ENCODE results near the gene SYT6. TPM values are rescaled to one million over a fixed set of nuclear protein-coding genes. Genes with fewer than 3 reads are reported as not detected.

SYT6 gene
- total and polyA plus RNA-seq, 2 donors (not counting 1 experiment from before 2014, with no cell fraction given), result not detected

DNA sequence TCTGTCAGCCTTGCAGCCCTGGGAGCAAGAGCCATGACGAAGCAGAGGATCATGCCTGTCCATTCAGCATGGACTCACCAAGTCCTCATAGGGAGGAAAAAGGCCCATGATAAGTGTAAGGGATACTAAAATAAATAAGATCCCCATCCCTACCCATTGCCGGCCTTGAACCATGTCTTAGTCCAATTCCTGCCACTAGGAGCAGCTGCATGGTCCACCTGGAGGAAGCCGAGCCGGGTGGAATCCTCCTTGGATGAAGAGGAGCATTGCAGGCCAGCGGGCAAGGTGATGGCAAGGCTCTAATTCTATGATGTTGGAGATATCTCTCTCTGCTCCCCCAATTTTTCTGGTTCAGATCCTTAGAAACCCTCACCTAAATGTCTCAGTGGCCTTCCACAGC lies 38.7 kb upstream of the SYT6 start:
- Histone ChIP-seq H3K27me3 (ENCODE audit: control insufficient read depth, insufficient read depth, low read length) (peaks cover 16% of the 10 kb centered on the region), H3K4me3 (replicated peaks in 1 of 4; ENCODE audit: control extremely low read depth in 1 of 4, insufficient read depth in 1 of 4, low read depth in 3 of 4, low read length in 4 of 4) (no peak overlapping the region), H3K36me3 (ENCODE audit: control insufficient read depth, insufficient read depth, low read length) (no peaks in the 10 kb centered on the region), H3K27ac (ENCODE audit: insufficient read depth, low read length) (no peak overlapping the region), H2AFZ (ENCODE audit: low read length) (no peak overlapping the region), H3K4me2 (ENCODE audit: extremely low read depth, insufficient read depth, low read length) (no peak overlapping the region), H3K9ac (ENCODE audit: insufficient read depth, low read length) (no peak overlapping the region), H3K4me1 (ENCODE audit: control insufficient read depth, extremely low read depth, insufficient read depth, low read length) (no peaks in the 10 kb centered on the region), H3K79me2 (ENCODE audit: control insufficient read depth, insufficient read depth, low read length) (no peaks in the 10 kb centered on the region), H4K20me1 (ENCODE audit: control insufficient read depth, extremely low read depth, insufficient read depth, low read length) (no peaks in the 10 kb centered on the region), H3K9me3 (ENCODE audit: control insufficient read depth, insufficient read depth, low read depth, low read length) (no peaks in the 10 kb centered on the region)
- DNase-seq (ENCODE audit: low read depth in 2 of 2), result no peak
- TF ChIP-seq EZH2 (IDR thresholded peaks at IDR 0.05; ENCODE audit: low read length, missing control alignments), result no peak
- TF ChIP-seq, protein P1, sequence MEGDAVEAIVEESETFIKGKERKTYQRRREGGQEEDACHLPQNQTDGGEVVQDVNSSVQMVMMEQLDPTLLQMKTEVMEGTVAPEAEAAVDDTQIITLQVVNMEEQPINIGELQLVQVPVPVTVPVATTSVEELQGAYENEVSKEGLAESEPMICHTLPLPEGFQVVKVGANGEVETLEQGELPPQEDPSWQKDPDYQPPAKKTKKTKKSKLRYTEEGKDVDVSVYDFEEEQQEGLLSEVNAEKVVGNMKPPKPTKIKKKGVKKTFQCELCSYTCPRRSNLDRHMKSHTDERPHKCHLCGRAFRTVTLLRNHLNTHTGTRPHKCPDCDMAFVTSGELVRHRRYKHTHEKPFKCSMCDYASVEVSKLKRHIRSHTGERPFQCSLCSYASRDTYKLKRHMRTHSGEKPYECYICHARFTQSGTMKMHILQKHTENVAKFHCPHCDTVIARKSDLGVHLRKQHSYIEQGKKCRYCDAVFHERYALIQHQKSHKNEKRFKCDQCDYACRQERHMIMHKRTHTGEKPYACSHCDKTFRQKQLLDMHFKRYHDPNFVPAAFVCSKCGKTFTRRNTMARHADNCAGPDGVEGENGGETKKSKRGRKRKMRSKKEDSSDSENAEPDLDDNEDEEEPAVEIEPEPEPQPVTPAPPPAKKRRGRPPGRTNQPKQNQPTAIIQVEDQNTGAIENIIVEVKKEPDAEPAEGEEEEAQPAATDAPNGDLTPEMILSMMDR (conservative IDR thresholded peaks at IDR 0.05 in 1 of 2, IDR thresholded peaks at IDR 0.05 in 1 of 2; ENCODE audit: low read depth in 1 of 2, low read length in 2 of 2), result no peak

DNA sequence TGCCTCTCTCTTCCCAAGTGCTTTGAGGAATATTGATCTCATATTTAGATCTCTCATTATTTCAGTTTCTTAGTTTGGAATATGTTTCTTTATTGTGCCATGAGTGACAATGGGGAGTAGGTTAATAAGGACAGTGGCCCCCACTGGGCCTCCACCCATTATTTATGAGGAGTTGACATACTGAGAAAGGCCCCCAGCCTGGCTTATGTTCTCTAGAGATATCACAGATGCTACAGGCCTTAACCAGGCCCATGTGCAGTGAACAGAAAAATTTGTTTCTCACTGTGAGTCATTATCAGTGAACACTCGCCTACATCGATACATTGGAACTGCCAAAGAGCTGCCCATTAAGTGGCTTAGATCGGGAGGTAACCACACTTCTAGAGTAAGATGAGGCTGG lies 35.7 kb upstream of the SYT6 start:
- Histone ChIP-seq H3K9me3 (ENCODE audit: control insufficient read depth, insufficient read depth, low read depth, low read length) (no peaks in the 10 kb centered on the region), H3K27me3 (ENCODE audit: control insufficient read depth, insufficient read depth, low read length) (peaks cover 4% of the 10 kb centered on the region), H3K4me3 (replicated peaks in 1 of 4; ENCODE audit: control extremely low read depth in 1 of 4, insufficient read depth in 1 of 4, low read depth in 3 of 4, low read length in 4 of 4) (no peak overlapping the region), H3K4me2 (ENCODE audit: extremely low read depth, insufficient read depth, low read length) (no peak overlapping the region), H3K79me2 (ENCODE audit: control insufficient read depth, insufficient read depth, low read length) (no peaks in the 10 kb centered on the region), H3K27ac (ENCODE audit: insufficient read depth, low read length) (no peak overlapping the region), H3K36me3 (ENCODE audit: control insufficient read depth, insufficient read depth, low read length) (no peaks in the 10 kb centered on the region), H3K4me1 (ENCODE audit: control insufficient read depth, extremely low read depth, insufficient read depth, low read length) (no peaks in the 10 kb centered on the region), H2AFZ (ENCODE audit: low read length) (no peak overlapping the region), H4K20me1 (ENCODE audit: control insufficient read depth, extremely low read depth, insufficient read depth, low read length) (no peaks in the 10 kb centered on the region), H3K9ac (ENCODE audit: insufficient read depth, low read length) (no peak overlapping the region)
- TF ChIP-seq, protein P1 (conservative IDR thresholded peaks at IDR 0.05 in 1 of 2, IDR thresholded peaks at IDR 0.05 in 1 of 2; ENCODE audit: low read depth in 1 of 2, low read length in 2 of 2), result no peak
- no peak for TF ChIP-seq EZH2 (IDR thresholded peaks at IDR 0.05; ENCODE audit: low read length, missing control alignments)
- no peak for DNase-seq (ENCODE audit: low read depth in 2 of 2)

DNA sequence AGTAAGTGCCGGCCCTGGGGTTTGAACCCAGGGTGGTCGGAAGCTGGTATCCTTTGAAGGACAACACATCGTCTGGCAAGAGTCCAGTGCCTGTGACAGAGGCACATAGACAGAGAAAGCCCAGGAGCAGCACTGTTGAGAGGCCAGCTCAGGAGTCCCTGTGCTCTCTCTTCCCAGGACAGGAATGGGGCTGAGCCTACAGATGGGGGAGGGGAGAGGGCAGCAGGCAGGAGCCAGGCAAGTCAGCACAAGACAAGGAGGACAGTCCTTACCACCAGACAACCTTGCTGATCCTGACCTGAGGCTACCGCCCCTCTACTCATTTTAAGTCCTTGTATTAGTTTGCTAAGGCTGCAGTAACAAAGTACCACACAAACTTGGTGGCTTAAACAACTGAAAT lies 27.7 kb upstream of the SYT6 start:
- no peak overlapping the region for H3K9ac ChIP-seq (ENCODE audit: insufficient read depth, low read length)
- H2AFZ ChIP-seq (ENCODE audit: low read length), result no peak overlapping the region
- H3K9me3 ChIP-seq (ENCODE audit: control insufficient read depth, insufficient read depth, low read depth, low read length), result no peaks in the 10 kb centered on the region
- TF ChIP-seq EZH2 (IDR thresholded peaks at IDR 0.05; ENCODE audit: low read length, missing control alignments), result no peak
- TF ChIP-seq, protein P1 (conservative IDR thresholded peaks at IDR 0.05 in 1 of 2, IDR thresholded peaks at IDR 0.05 in 1 of 2; ENCODE audit: low read depth in 1 of 2, low read length in 2 of 2), result no peak
- no peaks in the 10 kb centered on the region for H3K36me3 ChIP-seq (ENCODE audit: control insufficient read depth, insufficient read depth, low read length)
- no peaks in the 10 kb centered on the region for H4K20me1 ChIP-seq (ENCODE audit: control insufficient read depth, extremely low read depth, insufficient read depth, low read length)
- peaks cover 2% of the 10 kb centered on the region for H3K27me3 ChIP-seq (ENCODE audit: control insufficient read depth, insufficient read depth, low read length)
- no peak overlapping the region for H3K27ac ChIP-seq (ENCODE audit: insufficient read depth, low read length)
- DNase-seq (ENCODE audit: low read depth in 2 of 2), result no peak
- H3K4me1 ChIP-seq (ENCODE audit: control insufficient read depth, extremely low read depth, insufficient read depth, low read length), result no peaks in the 10 kb centered on the region
- no peaks in the 10 kb centered on the region for H3K79me2 ChIP-seq (ENCODE audit: control insufficient read depth, insufficient read depth, low read length)
- H3K4me2 ChIP-seq (ENCODE audit: extremely low read depth, insufficient read depth, low read length), result no peak overlapping the region
- no peak overlapping the region for H3K4me3 ChIP-seq (replicated peaks in 1 of 4; ENCODE audit: control extremely low read depth in 1 of 4, insufficient read depth in 1 of 4, low read depth in 3 of 4, low read length in 4 of 4)
